HUDEP-2 (cell line): ENCODE data around the gene NEURL1B.

Source experiments
- DNase-seq, 76 experiments: peaks; one replicate each; lab custom pipeline; 2025; ENCODE audit not compliant: unreplicated experiment in 76 of 76; lab: John Stamatoyannopoulos, UW

The NEURL1B gene

DNA sequence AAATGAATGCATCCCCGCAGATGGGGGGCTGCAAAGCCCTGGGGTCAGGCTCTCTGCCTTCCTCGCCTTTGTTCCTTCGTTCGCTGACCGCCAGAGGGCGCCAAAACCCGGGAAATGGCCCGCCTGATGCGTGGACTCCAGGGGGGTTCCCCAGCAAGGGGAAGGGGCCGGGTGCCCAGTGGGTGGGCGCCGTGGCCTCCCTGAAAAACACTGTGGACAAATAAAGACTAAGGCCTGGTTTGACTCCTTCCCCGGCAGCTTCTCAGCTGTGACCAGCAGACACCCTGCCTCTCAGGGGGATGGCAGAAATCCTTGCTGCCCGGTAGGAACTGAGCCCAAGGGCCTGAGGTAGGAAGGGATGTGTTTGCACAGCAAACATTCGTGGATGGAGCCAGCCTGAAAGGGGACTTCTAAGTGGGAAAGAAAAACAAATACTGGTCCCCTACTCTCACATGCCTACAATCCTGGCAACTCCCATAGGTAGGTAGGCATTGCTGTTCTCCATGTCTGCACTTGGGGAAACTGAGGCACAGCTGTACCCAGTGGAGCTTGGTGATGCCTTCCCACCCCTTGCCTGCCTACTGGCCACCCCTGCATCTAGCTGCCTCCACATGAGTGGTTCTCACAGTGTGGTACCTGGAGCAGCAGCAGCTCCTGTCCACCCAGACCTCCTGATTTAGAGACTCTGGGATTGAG, 72.2 kb downstream of the NEURL1B start:
- peak in 32 of 76 experiments; percentile 2 to 60 (median 21) for DNase-seq

DNA sequence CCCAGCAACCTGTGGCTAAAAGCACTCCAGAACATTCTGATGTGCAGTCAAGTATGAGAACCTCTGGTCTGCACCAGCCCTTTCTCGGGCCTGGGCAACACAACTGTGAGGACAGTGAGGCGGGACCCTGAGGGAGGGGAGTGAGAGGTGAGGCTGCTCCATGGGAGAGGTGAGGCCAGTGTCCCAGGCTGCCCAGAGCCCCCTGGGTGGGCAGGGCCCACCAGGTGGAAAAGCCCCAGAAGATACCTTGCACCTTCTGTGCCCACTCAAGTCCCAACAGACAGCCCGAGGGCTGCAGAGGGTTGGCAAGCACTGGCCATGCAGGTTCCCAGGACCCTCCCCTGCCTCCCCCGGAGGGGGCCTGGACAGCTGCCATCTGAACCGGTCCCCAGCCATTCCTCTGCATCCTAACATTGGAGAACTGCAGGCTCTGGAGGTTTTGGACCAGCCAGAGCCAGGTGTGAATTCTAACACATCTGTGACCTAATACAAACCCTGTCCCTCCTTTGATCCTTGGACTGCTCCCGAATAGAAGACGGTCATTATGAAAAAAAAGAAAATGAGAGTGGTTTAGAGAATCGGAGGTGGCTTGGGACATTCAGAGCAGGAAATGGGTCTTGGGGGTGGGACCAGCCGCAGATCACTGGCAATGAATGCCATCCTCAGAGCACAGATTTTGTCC, 72.9 kb downstream of the NEURL1B start:
- no peak for DNase-seq

DNA sequence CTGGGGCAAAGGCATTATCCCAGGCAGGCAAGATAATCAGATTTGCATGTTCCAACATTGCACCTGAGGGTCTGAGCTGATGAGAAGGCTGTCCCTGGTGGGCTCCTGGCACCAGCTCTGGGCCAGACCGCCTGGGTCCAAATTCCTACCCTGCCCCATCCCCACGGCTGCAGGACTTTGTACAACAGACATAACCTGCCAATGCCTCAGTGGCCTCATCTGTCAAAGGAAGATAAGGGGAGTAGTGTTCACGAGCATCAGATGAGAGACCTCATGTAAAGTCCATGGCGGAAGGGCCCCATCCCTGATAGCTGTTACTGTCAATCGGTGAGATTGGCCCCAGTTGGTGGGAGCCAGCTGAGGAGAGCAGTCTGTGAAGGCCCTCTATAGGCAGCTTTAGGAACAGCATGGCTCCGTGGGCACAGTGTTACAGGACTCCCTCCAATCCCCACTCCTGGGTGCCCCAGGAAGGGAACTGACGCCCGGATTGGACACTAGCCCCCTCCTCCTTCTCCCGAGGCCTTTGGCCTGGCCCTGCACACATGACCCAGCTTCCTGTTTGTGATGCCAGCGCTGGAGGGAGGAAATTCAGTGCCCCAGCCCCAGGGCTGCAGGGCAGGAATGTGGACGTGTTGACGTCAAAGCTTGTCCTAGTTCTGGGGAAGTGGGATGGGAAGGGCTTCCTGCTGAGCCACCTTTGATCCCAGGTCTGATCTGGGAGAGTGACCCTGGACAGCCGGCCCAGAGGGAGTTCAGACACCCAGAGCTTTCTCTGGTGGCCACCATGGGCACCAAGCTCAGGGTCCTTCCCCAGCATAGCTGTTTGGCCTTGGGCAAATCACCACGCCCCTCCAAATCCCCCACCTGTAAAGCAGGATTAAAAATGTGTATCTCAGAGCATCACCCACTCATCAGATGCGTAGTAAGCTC, 73.7 kb downstream of the NEURL1B start:
- peak in 63 of 76 experiments; percentile 5 to 74 (median 37) for DNase-seq

DNA sequence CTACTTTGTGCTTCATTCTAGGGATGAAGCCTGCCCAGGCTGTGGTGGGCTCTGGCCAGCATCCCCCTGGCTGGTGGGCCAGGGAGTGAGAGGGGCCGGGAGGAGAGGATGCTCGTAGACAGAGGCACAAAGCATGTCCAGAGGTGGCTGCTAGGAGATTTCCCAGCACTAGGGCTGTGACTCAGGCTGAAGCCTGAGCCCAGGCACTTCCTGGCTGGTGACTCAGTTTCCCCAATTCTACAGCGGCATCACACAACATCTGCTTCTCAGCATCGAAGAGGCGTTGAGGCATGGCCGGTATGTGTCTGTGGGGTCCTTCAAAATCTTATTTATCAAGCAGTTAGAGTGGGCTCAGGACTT, 74.3 kb downstream of the NEURL1B start:
- DNase-seq: no peak

DNA sequence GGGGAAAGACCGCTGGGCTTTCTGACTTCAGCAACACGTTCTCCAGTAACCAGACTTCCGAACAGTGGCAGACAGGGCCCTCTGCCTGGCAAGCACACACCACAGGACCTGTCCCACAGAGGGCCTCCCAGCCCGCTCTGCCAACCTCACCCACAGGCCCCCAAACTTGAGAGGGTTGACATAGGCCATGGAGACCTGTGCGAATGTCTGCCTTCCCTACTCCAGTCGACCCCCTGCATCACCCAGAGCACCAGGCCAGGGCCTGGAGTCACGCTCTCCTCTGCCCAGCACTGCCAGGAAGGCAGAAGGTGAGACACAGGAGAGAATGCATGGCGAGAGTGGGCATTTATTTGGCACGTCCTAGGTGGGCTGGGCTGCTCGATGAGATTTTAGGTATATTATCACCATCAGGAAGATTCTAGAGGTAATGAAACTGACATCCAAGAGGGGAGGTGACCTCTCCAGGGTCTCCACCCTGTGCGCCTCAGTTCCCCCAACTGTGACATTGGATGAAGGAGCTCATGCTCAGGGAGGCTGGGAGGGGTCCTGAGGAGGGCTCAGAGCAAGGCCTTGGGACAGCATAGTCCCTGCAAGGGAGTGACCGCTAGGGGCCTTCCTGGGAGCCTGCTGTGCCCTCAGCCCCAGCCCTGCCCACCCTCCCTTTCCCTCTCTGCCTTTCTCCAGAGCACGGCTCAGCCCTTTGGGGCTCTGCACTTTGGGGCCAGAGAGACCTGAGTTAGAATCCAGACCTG, 75.0 kb downstream of the NEURL1B start:
- DNase-seq: no peak

DNA sequence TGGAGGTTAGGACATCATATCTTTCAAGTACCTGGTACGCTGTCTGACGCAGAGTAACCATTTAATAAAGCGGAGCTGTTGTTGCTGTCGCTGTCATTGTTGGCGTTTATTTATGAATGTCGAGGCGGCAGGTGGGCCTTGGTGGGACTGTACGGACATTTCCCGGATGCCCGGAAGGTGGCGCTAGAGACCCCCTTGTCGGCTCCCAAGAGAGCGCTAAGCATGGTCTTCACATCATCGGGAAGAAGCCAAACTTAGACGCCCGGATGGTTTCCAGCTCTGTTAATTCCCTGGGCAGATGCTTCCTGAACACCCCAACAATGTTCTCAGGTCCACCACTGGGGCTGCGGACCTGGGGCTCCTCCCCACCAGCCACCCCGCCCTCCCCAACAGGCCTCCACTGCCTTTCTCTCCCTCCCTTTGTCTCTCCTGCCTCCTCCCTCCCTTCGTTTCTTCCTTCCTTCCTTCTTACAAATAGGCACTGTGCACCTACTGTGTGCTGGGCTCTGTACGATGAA, 75.8 kb downstream of the NEURL1B start:
- DNase-seq: peak in 62 of 76 experiments; percentile 2 to 80 (median 48)

DNA sequence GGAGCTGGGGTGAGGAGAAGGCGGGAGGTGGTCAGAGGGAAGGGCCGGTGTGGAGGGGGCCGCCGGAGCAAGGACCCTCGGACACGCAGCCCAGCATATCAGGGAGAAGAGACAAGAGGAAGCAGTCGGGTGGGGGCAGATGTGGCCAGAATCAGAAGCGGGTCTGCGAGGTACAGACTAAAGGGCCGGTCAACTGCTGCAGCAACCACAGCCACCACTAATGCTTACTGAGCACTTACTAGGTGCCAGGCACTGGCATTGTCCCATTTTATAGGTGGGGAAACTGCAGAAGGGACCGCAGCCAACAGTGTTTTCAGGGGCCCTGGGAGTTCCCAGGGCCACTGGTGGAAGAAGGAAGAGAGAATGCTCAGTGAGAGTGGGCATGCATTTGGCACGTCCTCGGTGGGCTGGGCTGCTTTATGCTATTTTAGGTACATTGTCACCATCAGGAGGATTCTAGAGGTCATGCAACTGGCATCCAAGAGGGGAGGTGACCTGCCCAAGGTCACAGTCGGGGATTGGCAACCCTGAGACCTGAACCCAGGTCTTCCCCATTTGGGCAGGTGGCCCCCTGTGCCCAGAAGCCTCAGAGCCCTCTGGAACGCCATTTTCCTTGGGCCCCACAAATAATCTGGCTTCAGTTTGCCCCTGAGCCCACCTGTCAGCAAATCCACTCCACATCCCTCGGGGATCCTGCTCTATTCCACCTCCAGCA, 76.6 kb downstream of the NEURL1B start:
- no peak for DNase-seq

DNA sequence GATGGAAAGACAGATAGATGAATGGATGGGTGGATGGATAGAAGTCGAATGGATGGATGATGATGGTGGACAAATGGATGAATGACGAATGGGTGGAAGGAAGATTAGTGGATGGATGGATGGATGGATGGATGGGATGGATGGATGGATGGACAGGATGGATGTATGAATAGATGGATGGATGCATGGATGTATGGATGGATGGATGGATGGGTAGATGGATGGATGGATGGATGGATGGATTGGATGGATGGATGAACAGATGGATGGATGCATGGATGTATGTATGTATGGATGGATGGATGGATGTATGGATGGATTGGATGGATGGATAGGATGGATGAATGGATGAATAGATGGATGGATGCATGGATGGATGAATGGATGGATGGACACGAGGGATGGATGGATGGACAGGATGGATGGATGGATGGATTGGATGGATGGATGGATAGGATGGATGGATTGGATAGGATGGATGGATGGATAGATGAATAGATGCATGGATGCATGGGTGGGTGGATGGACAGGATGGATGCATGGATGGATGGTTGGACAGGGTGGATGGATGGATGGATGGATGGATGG, 77.6 kb downstream of the NEURL1B start:
- no peak for DNase-seq

DNA sequence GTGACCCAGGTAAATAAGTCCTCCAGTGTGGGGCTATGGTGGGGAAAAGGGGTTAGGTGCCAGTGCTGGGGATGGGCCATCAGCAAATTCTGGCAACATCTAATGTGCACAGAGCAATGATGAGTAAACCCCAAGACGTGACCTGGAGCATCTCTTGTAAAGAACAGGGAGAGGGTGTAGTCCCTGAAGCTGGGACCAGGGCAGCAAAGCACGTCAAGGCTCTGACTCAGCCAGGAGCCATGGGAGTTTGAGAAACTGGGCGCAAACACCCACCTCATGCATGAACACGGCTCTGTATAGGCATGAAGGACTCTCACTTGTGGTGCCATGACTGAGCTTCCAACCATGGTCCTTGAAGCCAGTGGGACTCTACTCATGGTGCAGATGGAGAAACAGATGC, 78.1 kb downstream of the NEURL1B start:
- no peak for DNase-seq

DNA sequence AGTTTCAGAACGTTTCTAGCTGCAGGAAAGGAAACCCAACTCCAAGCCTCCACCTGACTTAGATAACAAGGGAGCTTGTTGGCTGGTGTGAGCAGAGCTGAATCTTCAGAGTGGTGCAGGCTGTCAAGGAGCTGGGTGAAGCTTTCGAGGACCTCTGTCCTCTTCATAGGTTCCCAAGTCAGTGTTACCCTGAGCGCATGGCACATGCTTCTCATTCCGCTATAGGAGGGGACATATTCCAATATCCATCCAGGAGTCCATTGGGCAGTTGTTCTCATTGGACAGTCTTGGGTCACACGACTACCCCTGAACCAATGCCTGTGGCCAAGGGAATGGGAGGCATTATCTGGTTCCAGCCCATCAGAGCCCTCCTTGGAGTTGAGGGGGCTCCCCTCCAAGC, 79.6 kb downstream of the NEURL1B start:
- no peak for DNase-seq

DNA sequence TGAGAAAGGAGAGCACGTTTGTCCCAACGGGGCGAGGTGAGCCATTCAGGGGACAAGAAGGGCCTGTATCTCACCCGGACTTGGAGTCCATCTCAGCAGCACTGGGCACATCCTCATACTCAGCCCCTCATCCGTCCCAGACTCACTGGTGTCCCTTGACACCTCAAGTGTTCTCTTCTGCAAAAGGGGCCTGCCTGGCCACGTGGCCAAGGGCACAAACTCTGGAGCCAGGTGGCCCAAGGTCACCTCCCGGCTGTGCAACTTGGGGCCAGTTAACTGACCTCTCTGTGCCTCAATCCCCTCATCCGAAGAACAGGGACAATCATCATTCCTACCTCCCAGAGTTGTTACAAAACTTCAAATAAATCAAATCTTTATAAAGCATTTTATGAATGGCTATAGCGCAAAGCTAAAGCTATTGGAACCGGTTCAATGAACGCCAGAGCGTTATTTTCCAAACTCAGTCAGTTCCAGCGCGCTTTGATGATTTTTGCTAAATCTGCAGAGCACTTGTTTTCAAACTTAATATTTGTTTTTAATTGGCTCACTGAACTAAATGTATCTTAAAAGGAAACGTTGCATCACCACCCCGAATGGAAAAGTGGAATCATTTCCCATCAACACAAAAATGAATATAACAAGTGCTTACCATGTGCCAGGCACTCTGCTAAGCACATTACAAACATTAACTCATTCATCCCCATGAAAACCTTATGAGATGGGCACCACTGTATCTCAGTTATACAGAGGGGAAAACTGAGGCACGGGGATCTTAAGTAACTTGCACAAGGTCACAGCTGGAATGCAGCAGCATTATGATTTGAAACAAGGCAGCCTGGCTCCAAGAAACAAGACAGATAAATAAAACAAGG, 80.6 kb downstream of the NEURL1B start:
- DNase-seq: no peak

DNA sequence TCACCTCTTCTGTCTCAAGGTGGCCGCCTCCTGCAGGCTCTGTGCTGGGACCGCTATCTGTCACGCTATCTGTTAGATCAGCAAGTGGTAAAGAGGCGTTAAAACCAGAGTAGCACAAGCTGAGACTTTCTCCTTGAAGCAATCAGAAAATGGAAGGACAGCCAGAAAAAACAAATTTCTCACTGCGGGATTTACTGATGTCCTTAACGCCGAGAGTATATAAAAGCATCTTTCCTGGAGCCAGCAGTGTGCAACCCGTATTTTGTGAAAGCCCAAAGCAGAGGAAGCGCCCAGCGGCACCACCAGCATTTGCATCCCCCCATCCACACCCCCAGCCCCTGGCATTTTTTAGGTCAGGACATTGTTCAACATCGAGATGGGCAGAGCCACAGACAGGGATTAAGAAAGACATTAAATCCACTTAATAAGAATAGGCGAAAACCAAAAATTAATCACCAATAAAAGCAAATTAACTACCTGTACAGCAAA, 81.3 kb downstream of the NEURL1B start:
- peak in 1 of 76 experiments; percentile 12 for DNase-seq

DNA sequence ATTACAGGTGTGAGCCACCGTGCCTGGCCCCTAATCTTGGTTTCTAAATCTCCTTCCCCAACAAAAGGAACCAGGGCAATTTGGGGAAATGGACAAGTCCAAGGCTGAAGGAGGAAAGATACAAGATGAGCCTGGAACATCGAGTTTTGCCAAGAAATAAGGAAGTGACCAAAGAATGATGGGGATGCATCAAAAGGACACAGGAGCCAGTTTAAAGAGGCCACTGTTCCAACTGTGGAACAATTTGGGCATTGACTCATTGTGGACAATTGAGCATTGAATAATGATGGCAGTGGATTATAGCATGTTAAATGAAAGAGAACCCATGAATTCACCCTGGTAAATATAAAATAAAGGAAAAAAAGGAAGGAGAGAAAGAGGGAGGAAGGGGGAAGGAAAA, 82.4 kb downstream of the NEURL1B start:
- no peak for DNase-seq

DNA sequence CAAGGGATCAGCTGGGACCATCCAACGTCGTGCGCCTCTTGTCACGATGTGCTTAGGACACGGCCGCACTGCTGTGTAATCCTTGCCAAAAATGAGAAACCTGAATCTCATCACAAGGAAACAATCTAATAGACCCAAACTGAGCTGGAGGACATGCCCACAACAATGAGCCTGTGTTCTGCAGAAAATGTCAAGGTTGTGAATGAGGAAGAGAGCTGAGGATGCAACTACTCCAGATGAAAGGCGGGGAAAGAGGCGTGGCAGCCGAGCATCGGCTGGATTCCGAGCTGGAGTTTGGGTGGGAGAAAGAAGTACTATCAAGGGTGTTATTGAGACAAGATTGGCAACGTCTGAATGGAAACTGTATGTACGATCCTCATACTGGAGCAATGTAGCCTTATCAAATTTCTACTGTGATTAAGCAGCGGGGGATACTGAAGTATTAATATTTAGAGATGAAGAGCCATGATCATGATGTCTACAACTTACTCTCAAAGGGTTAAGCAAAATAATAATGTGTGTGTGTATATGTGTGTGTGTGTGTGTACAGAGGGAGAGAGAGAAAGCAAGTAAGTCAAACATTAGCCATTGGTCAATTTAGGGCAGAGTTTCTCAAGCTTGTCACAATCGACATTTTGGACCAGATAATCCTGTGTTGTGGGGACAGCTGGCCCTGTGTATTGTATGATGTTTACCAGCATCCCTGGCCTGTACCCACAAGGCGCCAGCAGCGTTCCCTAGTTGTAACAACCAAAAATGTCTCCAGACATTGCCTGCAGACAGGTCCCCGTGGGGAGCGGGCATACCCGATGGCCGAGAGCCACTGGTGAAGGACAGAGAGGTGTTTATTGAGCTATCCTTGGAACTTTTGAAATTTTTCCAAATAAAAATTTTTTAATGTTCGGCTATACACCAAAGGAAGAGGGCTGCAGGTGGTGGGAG, 83.5 kb downstream of the NEURL1B start:
- no peak for DNase-seq

DNA sequence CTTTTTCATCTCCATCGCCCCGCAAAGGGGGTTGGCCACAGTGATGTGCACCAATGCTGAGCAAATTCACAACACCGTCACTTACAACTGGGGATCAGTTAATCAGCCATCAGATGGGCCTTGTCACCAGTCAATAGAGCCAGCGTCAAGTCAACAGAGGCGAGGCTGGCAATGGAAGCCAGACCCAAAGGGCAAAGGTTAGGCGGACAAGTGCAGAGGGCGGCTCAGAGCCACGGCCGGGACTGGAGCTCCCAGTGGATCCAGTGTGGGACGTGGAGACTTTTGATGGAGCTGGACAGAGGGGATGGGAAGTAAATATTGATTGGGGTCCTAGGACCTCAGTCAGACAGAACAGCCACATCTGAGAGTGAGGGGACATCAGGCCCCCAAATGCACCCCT, 84.2 kb downstream of the NEURL1B start:
- no peak for DNase-seq

DNA sequence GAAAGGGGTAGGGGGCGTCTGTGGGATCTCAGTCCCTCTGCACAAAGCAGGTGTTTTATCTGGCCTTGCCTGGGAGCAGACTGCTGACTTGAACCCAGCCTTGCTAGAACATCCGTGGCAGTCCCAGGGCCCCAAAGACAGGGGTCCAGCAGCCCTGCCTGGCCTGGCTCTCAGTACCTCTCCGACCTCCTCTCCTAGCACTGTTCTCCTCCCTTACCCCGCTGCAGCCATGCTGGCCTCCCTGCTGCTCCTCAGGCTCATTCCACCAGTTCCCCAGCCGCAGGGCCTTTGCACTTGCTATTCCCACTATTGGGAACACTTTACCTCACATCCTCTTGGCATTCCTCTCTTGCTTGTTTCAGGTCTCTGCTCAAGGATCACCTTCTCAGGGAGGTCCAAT, 84.7 kb downstream of the NEURL1B start:
- DNase-seq: no peak

DNA sequence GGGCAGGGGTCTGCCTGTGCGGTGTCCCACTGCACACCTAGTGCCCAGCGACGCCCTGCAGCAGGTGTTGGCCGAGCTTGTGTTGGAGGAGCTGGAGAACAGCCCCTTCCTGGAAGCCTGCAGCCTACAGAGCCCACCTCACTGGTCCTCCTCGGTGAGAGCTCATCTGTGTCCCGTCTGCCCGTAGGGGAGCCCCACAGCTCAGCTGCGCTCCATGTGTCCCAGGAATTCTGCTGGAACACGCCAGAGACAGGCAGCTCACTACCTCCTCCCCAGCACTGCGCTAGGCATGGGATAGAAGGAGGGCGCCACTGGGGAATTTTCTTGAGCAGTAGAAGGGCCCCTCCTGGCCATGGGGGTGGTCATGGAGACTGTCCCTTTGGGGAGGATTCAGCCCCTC, 85.9 kb downstream of the NEURL1B start:
- no peak for DNase-seq
